Activated CD8-positive, alpha-beta memory T cell treated with anti-CD3 and anti-CD28 coated beads, Interleukin-2, amount 50 U/mL, for 24 hours (primary cell): ENCODE measurements around the gene MAN2A1.

Experiments used
- DNase-seq: peaks from one replicate; pipeline ENCODE4 v3.0.0-alpha.2; 2020; ENCODE audit errors: extremely low read depth

The MAN2A1 gene

DNA sequence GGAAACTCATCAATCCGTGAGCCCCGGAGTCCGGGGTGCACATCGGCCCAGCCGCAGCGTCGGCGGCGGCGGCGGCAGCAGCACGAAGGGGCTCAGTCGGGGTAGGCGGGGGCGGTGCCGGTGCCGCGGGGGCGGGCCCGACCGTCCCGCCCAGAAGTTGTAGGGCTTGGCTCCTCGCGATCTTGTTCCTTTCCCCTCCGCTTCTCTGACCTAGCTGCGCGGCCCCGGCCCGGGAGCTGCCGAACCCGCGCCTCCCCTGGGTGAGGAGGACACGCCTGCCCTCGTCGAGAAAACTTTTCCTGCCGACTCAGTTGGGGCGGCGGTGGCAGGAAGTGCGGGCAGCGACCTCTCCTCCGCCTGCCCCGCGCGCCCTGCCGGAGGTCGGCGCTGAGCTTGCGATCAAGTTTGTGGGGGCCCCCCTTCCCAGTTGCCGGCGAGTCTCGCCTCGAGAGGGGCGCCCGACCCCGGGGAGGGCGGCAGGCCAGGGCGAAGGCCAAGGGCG, at the start of gene MAN2A1:
Gene MAN2A1 (plus strand): TSS at position 188 of the 502 bp plus-strand sequence. CDS start 491 bp downstream, outside the sequence.
- DNase-seq, result peak; percentile 29

- DNase-seq, result no peak
Observed at GRCh38 chr5:109640976-109641375, 48.8 kb upstream of the MAN2A1 start.

DNA sequence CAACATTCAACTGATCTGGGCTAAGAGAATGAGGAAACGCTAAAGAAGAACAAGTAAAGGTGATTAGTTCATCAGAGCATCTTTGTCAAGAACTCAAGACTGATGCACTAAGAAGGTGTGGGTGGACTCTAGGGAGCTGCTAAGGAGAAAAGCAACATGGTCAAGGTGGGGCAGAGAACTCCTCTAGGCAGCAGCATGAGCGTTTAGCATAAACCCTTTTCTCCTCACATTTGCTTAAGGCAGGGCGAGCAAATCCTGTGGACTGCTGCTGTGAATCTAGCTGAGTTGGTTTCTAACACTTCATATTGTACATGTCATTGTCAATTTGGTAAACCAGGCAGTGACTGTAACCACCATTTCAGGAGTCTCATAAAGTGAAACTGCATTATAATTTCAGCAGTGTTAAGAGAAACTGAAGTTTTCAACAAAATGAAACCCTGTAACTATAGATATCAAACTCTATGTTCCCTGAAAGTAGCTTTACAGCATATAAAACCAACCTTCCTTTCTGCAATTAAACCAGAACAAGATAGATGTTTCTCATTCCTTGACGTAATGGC, 45.9 kb upstream of the MAN2A1 start:
- DNase-seq, result no peak

DNA sequence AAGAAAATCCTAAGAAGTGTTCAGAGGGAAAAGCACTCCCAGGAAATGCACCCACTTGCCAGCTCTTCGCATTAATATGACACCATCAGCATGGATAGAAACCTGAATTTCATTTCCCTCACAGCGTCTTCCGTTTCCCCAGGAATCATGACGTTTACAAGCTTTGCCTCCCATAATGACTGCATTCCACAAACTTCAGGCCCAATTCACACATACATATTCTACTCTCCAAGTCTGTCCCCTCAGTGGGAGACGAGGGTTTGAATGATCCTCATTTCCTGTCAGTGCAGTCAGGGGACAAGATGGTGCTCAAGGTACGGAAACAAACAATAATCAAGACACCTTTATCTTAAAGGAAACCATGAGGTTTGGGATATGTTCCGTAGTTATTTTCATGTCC, 44.9 kb upstream of the MAN2A1 start:
- no peak for DNase-seq

GRCh38 chr5:109645707-109646192, 44.0 kb upstream of the MAN2A1 start:
- no peak for DNase-seq

DNA sequence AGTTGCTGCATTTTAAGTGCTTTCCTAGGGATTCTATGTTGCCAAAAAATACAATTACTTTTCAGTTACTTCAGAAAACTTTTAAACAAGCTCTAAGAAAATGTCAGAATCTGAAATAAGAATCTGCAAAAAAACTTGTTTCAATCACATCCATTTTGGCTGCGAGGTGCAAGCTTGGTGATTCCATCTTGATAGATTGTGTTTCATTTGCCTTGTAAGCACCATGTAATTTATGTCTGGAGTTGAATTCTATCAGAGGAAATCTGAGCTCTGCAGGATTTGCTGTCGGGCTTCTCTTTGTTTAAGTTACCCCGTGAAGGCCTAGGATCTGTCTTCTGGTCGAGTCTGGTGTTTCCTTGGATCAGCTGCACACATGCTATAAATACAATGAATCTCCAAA, 40.4 kb upstream of the MAN2A1 start:
- DNase-seq, result no peak

GRCh38 chr5:109650493-109650892, 39.2 kb upstream of the MAN2A1 start:
- DNase-seq, result no peak

GRCh38 chr5:109652096-109652495, 37.6 kb upstream of the MAN2A1 start:
- DNase-seq, result no peak

DNA sequence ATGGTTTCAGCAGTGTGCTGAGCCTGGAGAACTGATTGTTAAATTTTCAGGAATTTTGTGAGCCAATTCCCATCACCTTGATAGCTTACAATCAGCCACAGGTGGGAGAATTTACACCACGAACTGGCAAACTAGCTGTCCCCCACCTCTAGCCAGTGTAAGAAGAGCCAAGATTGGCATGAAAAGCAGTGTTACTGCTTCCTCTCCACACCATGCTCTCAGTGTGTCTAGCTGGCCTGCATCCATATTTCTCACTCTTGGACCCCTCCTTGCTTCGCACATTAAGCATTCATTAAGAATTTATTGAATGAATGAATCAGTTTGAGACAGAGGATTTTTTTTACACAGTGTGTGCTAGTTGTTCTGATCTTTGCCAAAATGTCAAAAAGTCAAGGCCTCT, 36.7 kb upstream of the MAN2A1 start:
- no peak for DNase-seq

- no peak for DNase-seq
Observed at GRCh38 chr5:109653561-109654239, 36.0 kb upstream of the MAN2A1 start.

- DNase-seq, result no peak
Observed at GRCh38 chr5:109654455-109654854, 35.3 kb upstream of the MAN2A1 start.

- DNase-seq, result no peak
Observed at GRCh38 chr5:109655841-109656240, 33.9 kb upstream of the MAN2A1 start.

GRCh38 chr5:109656829-109657228, 32.9 kb upstream of the MAN2A1 start:
- peak; percentile 10 for DNase-seq

- DNase-seq, result no peak
Observed at GRCh38 chr5:109659901-109660300, 29.8 kb upstream of the MAN2A1 start.

DNA sequence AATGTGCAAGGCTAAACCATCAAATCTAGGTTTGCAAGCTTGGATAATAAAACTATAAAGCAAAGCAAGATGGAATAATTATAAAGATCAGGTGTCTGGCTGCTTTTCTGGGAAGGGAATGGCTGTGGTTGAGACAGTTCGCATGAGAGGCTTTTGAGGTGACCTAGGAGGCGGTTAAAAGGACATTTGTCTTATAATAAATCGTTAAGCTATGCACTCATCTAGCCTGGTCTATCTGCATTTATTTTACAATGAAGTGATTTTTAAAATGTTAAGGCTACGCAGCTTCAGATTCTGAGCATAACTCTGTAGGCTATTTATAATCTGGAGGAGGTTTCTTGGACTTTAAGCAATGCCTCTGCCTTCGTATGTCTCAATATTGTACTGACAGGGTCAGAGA, 29.4 kb upstream of the MAN2A1 start:
- DNase-seq, result no peak

- no peak for DNase-seq
Observed at GRCh38 chr5:109668237-109668636, 21.5 kb upstream of the MAN2A1 start.

- no peak for DNase-seq
Observed at GRCh38 chr5:109668668-109669422, 20.9 kb upstream of the MAN2A1 start.

GRCh38 chr5:109669991-109670706, 19.6 kb upstream of the MAN2A1 start:
- no peak for DNase-seq

GRCh38 chr5:109671136-109671535, 18.6 kb upstream of the MAN2A1 start:
- DNase-seq, result no peak

- no peak for DNase-seq
Observed at GRCh38 chr5:109674596-109674995, 15.1 kb upstream of the MAN2A1 start.

GRCh38 chr5:109676920-109677319, 12.8 kb upstream of the MAN2A1 start:
- no peak for DNase-seq

- DNase-seq, result no peak
Observed at GRCh38 chr5:109678447-109678846, 11.3 kb upstream of the MAN2A1 start.
